Measurements from ENCODE around the gene MFSD11. TPM values are rescaled to one million over a fixed set of nuclear protein-coding genes. Genes with fewer than 3 reads are reported as not detected.
A peak's percentile ranks its signal among the peaks of the same experiment; 100 is the strongest.
"Not testable (repeated sequence)": the region's sequence is repeated elsewhere in the genome, so short reads cannot be mapped to it uniquely, and the experiment has no call there.

MFSD11 gene
- total RNA-seq, 4 donors from 2014 or later: 7.6 to 41.3 (median 25.7) TPM

- Histone ChIP-seq H3K27me3 (peaks cover 6% of the 10 kb centered on the region), H3K27ac (no peak overlapping the region), H3K4me1 (no peaks in the 10 kb centered on the region), H3K36me3 (no peaks in the 10 kb centered on the region), H3K4me3 (no peak overlapping the region), H3K9me3 (no peaks in the 10 kb centered on the region)
- intact Hi-C loops (cut with DNase I; ENCODE audit: low total_unique reads): no loop called here
- 70 to 75% methylated on average over 3 to 4 of the region's 4 CpGs for WGBS, 2 donors (ENCODE audit: low coverage in 1 of 2)
- DNase-seq: no peak
- no peak for TF ChIP-seq CTCF (IDR thresholded peaks at IDR 0.05)
- no peak for TF ChIP-seq POLR2AphosphoS5 (IDR thresholded peaks at IDR 0.05)
- TF ChIP-seq EP300 (IDR thresholded peaks at IDR 0.05; ENCODE audit: low read depth): no peak
- no peak for TF ChIP-seq POLR2A (IDR thresholded peaks at IDR 0.05)
- in situ Hi-C loops (cut with MboI; ENCODE audit: low pct_ligation_motif_present in 1 of 4, low pct_unique_long_range_greater_than_20kb in 1 of 4, low sequenced_read_pairs in 3 of 4): no loop called here
These were observed 75.0 kb downstream of the MFSD11 start for GRCh38 chr17:76812968-76813367.

GRCh38 chr17:76815907-76816589 is 78.1 kb downstream of the MFSD11 start:
- H3K27me3 ChIP-seq: peaks cover 19% of the 10 kb centered on the region
- H3K27ac ChIP-seq; H3K36me3 ChIP-seq; intact Hi-C loops (cut with DNase I; ENCODE audit: low total_unique reads); DNase-seq; in situ Hi-C loops (cut with MboI; ENCODE audit: low pct_ligation_motif_present in 1 of 4, low pct_unique_long_range_greater_than_20kb in 1 of 4, low sequenced_read_pairs in 3 of 4); H3K4me1 ChIP-seq; H3K4me3 ChIP-seq; H3K9me3 ChIP-seq: not testable (repeated sequence)
- WGBS, 2 donors (ENCODE audit: low coverage in 1 of 2): 71% methylated on average over 9 of the region's 9 CpGs; no CpG with 5 or more reads in 1 of the 2 donors

- Histone ChIP-seq H3K27me3 (peaks cover 19% of the 10 kb centered on the region), H3K9me3 (no peaks in the 10 kb centered on the region), H3K4me3 (no peak overlapping the region), H3K27ac (no peak overlapping the region), H3K4me1 (no peaks in the 10 kb centered on the region), H3K36me3 (no peaks in the 10 kb centered on the region)
- TF ChIP-seq CTCF (IDR thresholded peaks at IDR 0.05): peak; percentile 14 to 31 (median 27)
- TF ChIP-seq EP300 (IDR thresholded peaks at IDR 0.05; ENCODE audit: low read depth): no peak
- DNase-seq: peak; percentile 31
- 6 to 9% methylated on average over 5 to 8 of the region's 8 CpGs for WGBS, 2 donors (ENCODE audit: low coverage in 1 of 2)
- intact Hi-C loops (cut with DNase I; ENCODE audit: low total_unique reads): no loop called here
- in situ Hi-C loops (cut with MboI; ENCODE audit: low pct_ligation_motif_present in 1 of 4, low pct_unique_long_range_greater_than_20kb in 1 of 4, low sequenced_read_pairs in 3 of 4): no loop called here
These were observed 78.7 kb downstream of the MFSD11 start for GRCh38 chr17:76816590-76817135.

GRCh38 chr17:76820039-76820438 is 82.1 kb downstream of the MFSD11 start:
- no peaks in the 10 kb centered on the region for H3K36me3 ChIP-seq
- in situ Hi-C loops (cut with MboI; ENCODE audit: low pct_ligation_motif_present in 1 of 4, low pct_unique_long_range_greater_than_20kb in 1 of 4, low sequenced_read_pairs in 3 of 4) (no loop called here), intact Hi-C loops (cut with DNase I; ENCODE audit: low total_unique reads) (no loop called here)
- no peaks in the 10 kb centered on the region for H3K4me1 ChIP-seq
- no peaks in the 10 kb centered on the region for H3K9me3 ChIP-seq
- peaks cover 13% of the 10 kb centered on the region for H3K27me3 ChIP-seq
- WGBS, 2 donors (ENCODE audit: low coverage in 1 of 2): 9% methylated on average over 1 of the region's 1 CpG; no CpG with 5 or more reads in 1 of the 2 donors
- H3K4me3 ChIP-seq: no peak overlapping the region
- no peak for DNase-seq
- TF ChIP-seq CTCF (IDR thresholded peaks at IDR 0.05) (no peak), EP300 (IDR thresholded peaks at IDR 0.05; ENCODE audit: low read depth) (no peak), POLR2A (IDR thresholded peaks at IDR 0.05) (no peak)
- no peak overlapping the region for H3K27ac ChIP-seq

GRCh38 chr17:76820561-76820960 is 82.6 kb downstream of the MFSD11 start:
- in situ Hi-C loops (cut with MboI; ENCODE audit: low pct_ligation_motif_present in 1 of 4, low pct_unique_long_range_greater_than_20kb in 1 of 4, low sequenced_read_pairs in 3 of 4) (no loop called here), intact Hi-C loops (cut with DNase I; ENCODE audit: low total_unique reads) (no loop called here)
- WGBS, 2 donors (ENCODE audit: low coverage in 1 of 2): 60% methylated on average over 4 of the region's 4 CpGs; no CpG with 5 or more reads in 1 of the 2 donors
- Histone ChIP-seq H3K27ac (no peak overlapping the region), H3K36me3 (no peaks in the 10 kb centered on the region), H3K4me3 (no peak overlapping the region), H3K27me3 (peaks cover 13% of the 10 kb centered on the region), H3K9me3 (no peaks in the 10 kb centered on the region), H3K4me1 (no peaks in the 10 kb centered on the region)
- TF ChIP-seq POLR2AphosphoS5 (IDR thresholded peaks at IDR 0.05) (no peak), POLR2A (IDR thresholded peaks at IDR 0.05) (no peak), CTCF (IDR thresholded peaks at IDR 0.05) (no peak), EP300 (IDR thresholded peaks at IDR 0.05; ENCODE audit: low read depth) (no peak)
- no peak for DNase-seq
